Hepatocyte (in vitro differentiated cells): ENCODE measurements around the gene MTERF4.

Source experiments
- CTCF ChIP-seq: fragments of 200-600 bp; sonication (generic); IDR thresholded peaks from 2 replicates; pipeline ENCODE4 v1.5.1; 2016; ENCODE audit warnings: antibody characterized with exemption, mild to moderate bottlenecking; ENCODE audit not compliant: poor library complexity
- EZH2 ChIP-seq: fragments of 200-600 bp; sonication (generic); IDR thresholded peaks from 2 replicates; pipeline ENCODE4 v1.6.1; 2016; ENCODE audit warnings: antibody characterized with exemption, mild to moderate bottlenecking, borderline replicate concordance
- EZH2phosphoT487 ChIP-seq: fragments of 200-600 bp; sonication (generic); IDR thresholded peaks from one replicate; pipeline ENCODE4 v1.6.1; 2018; ENCODE audit warnings: antibody characterized with exemption, mild to moderate bottlenecking, low read depth, moderate library complexity; ENCODE audit not compliant: unreplicated experiment, severe bottlenecking

- TF ChIP-seq CTCF = no peak
- TF ChIP-seq EZH2 = no peak
- TF ChIP-seq EZH2phosphoT487 = no peak
Observed at GRCh38 chr2:241126201-241126611, 24.1 kb upstream of the MTERF4 start.
